Activated CD4-positive, alpha-beta T cell treated with anti-CD3 and anti-CD28 coated beads, Interleukin-2, amount 50 U/mL, for 48 hours (primary cell): Measurements from ENCODE around the gene GRSF1.
"Not testable (repeated sequence)": the region's sequence is repeated elsewhere in the genome, so short reads cannot be mapped to it uniquely, and the experiment has no call there.

Experiments
- DNase-seq, 2 experiments: peaks; one replicate each; pipeline ENCODE4 v3.0.0-alpha.2; 2020

The GRSF1 gene

DNA sequence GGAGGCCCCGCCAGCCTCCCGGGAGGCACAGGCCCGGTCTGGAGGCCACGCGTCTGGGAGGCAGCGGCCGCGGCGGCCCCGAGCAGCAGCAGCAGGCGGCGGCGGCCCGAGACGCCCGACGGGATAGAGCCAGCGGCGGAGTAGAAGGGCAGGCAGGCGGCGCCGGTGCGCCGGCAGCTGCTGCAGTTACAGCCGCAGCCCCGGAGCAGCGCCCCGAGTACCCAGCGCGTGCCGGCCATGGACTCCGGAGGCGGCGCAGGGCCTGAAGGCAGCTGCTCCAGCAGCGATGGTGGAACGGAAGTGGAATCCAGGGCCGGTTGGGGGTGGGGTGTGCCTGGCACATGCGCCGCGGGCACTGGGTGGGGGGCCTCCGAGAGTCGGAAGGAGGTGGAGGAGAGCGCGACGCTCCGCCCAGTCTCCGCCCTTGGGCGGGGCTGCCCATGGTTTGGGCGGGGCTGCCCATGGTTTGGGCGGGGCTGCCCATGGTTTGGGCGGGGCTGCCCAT is at the start of gene GRSF1:
Gene GRSF1 (minus strand): TSS at position 302 of the 505 bp plus-strand sequence. CDS start 63 bp downstream, at position 239.
- DNase-seq: peak; percentile 94 to 95

DNA sequence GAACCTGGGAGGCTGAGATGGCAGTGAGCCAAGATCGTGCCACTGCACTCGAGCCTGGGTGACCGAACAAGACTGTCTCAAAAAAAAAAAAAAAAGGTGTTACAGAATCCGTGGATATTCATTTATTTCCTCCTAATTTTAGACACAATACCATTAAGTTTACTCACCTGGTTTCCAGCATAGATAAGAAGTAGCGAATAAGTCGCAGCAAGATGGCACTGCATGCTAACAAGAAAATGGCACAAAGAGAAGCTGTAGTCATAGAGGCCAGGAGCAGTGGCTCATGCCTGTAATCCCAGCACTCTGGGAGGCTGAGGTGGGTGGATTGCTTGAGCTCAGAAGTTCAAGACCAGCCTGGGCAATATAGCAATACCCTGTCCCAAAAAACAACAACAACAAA is 45.5 kb upstream of the GRSF1 start:
- no peak for DNase-seq

- no peak for DNase-seq
Observed at GRCh38 chr4:70880739-70881138, 41.0 kb upstream of the GRSF1 start.

GRCh38 chr4:70877556-70877955 is 37.9 kb upstream of the GRSF1 start:
- DNase-seq: no peak

GRCh38 chr4:70874268-70875156 is 34.8 kb upstream of the GRSF1 start:
- no peak for DNase-seq

GRCh38 chr4:70873216-70873615 is 33.5 kb upstream of the GRSF1 start:
- no peak for DNase-seq

DNA sequence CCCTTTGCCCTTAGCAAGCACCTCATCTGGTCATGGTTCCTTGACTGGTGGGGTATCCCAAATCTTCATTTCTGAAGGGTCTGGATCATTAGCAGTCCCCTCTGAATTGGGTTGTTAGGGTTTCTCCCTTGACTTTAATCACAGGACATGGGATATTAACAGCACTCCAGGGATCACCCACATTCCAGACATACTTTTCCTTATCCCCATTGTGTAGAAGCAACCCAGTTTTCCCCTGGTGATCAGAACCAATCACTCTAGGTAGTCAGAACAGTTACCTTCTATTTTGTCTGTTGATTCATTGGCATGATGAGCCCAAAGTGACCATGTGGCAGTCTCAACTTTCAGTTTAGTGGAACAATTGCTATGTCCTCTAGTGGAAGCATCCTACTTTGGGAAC is 29.1 kb upstream of the GRSF1 start:
- no peak for DNase-seq

DNA sequence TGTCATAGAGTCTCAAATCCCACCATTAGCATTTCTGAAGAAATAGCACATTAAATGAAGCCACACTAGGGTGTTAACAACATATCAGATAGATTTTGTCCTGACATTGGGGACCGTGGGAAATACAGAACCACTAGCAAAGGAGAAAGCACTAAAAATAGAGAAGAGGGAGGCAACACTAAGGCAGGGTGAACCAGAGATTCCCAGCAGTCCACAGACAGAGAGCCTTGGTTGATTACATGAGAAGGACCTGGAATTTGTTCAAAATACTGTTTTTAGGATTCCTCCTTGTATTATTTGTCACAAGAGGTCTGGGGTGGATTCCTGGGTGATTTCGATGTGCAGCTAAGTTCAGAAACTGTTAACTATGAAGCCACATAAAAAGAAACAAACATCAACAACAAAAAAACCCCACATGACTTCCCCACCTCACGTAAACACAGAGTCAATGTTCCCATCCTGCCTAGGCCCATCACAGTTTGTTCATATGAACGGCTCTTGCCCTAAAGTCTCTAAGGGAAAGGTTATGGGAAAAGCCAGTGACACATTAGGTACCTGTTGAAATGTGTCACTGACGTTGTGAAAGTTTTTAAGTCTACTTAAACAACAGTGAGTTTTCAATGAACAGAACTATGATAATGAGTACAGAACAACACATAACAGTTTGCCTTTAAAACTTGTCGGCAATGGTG is 23.6 kb upstream of the GRSF1 start:
- DNase-seq: peak in 1 of 2 experiments; percentile 17

DNA sequence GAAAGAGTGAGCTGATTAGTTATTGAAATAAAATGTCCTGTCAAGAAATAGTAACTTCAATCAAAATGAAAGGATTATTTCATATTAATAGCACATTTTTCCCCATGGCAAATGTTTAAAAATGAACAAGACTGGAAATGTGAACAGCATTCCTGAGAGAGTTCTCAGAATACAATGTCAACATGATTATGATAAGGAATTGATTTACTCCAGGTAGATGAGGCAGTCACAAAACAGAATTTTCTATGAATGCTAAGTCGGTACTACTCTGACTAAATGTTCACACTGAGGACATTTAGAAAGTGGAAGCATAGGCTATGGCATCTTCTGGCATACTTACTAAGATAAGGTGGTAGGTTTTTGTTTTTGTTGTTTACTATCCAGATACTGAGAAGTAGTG is 19.4 kb upstream of the GRSF1 start:
- DNase-seq: no peak

DNA sequence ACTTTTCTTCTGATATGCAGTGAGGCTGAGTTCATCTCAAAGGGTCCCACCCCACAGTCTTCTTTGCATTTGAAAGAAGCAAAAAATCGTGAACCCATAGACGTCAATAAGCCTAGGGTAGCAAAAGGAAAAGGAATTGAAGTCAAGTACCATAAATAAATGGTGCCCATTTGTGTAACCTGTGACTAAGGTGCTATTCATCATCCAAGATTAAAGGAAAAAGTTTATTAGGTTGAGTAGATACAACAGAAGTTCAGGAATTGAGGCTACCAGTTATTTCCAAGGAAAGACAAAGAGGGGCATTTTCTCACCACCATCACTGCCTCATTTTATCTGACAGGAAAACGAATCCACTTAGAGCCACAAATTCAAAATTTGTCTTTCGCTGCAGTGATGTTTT is 18.8 kb upstream of the GRSF1 start:
- DNase-seq: no peak

DNA sequence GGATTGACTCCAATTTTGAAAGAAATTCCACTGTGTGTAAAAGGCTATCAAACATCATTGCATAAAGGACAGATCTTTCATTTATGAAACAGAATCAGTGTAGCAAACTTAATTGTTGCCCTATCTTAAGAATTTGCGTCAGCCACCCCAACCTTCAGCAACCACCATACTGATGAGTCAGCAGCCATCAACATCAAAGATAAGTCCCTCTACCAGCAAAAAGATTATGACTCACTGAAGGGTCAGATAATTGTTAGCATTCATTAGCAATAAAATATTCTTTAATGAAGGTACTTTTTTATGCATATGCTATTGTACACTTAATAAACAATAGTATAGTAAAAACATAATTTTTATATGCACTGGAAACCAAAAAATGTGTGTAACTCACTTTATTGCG is 15.8 kb upstream of the GRSF1 start:
- DNase-seq: no peak

DNA sequence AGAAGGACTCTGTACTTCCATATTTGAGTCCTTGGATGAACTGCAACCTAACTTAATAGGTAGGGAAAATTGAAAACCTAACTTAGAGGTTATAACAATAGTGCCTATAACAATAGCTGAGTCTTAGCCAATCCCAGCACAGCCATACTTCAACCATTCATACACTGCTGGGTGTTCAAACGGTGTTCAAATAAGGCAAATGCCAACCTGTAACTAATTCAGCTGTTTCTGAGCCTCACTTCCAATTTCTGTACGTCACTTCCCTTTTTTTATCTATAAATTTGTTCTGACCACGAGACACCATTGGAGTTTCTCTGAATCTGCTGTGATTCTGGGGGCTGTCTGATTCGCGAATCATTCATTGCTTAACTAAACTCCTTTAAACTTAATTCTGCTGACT is 9.6 kb upstream of the GRSF1 start:
- no peak for DNase-seq

GRCh38 chr4:70844180-70844579 is 4.5 kb upstream of the GRSF1 start:
- DNase-seq: no peak

GRCh38 chr4:70842761-70843435 is 3.2 kb upstream of the GRSF1 start:
- DNase-seq: no peak

- no peak for DNase-seq
Observed at GRCh38 chr4:70841951-70842350, 2.3 kb upstream of the GRSF1 start.

- no peak for DNase-seq
Observed at GRCh38 chr4:70841211-70841610, 1.5 kb upstream of the GRSF1 start.

- not testable (repeated sequence) for DNase-seq
Observed at GRCh38 chr4:70840631-70841030, 941 bp upstream of the GRSF1 start.

DNA sequence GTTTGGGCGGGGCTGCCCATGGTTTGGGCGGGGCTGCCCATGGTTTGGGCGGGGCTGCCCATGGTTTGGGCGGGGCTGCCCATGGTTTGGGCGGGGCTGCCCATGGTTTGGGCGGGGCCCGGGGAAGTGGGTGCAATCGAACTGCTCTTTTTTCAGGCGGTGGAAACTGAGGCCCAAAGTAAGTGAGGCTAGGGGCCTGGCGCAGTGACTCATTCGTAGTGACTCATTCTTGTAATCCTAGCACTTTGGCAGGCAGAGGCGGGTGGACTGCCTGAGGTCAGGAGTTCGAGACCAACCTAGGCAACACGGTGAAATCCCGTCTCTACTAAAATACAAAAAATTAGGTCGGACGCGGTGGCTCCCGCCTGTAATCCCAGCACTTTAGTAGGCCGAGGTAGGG is 447 bp upstream of the GRSF1 start:
- DNase-seq: peak; percentile 72 to 79

GRCh38 chr4:70838666-70839588 is 763 bp downstream of the GRSF1 start:
- DNase-seq: peak; percentile 66 to 74

DNA sequence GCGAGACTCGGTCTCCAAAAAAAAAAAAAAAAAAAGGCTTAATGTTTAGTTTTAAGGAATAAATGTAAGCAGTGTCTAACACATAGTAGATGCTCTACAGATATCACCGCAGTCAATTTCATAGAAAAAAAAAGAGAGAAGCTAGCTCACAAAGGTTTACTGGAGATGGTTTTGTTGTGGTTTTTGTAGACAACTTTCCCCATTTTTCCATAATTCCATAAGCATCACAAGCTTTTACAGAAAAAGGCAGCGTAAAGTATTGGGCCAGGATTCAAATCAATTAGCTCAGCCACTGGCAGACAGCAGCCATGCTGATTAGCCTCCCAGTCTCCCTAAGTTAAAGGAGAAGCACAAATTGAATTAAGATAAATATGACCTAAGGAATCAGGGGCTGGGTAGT is 1.5 kb downstream of the GRSF1 start:
- DNase-seq: no peak

GRCh38 chr4:70836081-70836480 is 3.6 kb downstream of the GRSF1 start:
- no peak for DNase-seq

- DNase-seq: no peak
Observed at GRCh38 chr4:70833675-70834074, 6.0 kb downstream of the GRSF1 start.
